Choroid plexus epithelial cell (primary cell): ENCODE data around the gene PPP5C.
A peak's percentile ranks its signal among the peaks of the same experiment; 100 is the strongest.
"Not testable (repeated sequence)": the region's sequence is repeated elsewhere in the genome, so short reads cannot be mapped to it uniquely, and the experiment has no call there.

ENCODE experiments used
- DNase-seq: peaks from one replicate; pipeline ENCODE4 v3.0.0-alpha.2; 2010; ENCODE audit warnings: low read depth
- H3K4me3 ChIP-seq: 2 replicates; pipeline ENCODE4 v1.5.1; 2011; ENCODE audit warnings: low read depth, mild to moderate bottlenecking, control low read depth, low read length, moderate library complexity
- TF ChIP-seq, protein P1 (sequence below): conservative IDR thresholded peaks from 2 replicates; pipeline ENCODE4 v1.5.1; 2011; ENCODE audit warnings: low read depth, mild to moderate bottlenecking, control low read depth, inconsistent platforms, low read length, moderate library complexity

Gene PPP5C

DNA sequence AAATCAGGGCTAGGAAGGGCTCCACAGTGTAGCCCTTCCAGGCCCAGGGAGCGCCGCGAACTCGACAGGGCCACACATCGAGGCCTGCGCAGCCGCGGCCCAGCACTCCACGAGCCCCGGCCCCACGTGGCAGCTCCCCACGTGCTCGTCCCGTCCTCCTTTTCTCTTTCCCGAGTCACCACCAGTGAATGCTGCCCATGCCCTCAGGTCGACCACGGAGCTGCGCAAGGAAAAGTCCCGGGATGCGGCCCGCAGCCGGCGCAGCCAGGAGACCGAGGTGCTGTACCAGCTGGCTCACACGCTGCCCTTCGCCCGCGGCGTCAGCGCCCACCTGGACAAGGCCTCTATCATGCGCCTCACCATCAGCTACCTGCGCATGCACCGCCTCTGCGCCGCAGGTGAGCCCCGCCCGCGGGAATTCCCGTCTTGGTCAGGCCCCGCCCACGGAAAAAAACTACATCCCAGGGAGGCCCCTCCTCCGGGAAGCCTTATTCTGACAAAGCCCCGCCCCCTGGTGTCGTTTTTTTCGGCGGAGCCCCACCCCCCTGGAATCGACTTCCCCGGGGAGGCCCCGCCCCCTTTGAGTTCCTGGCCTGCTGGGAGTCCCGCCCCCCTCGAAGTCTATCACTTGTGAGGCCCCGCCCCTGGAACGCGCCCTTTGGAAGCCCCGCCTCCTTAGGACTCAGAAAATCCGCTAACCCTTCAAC is 43.0 kb upstream of the PPP5C start:
- peak overlapping the region; percentile 32 for H3K4me3 ChIP-seq
- TF ChIP-seq, protein P1, sequence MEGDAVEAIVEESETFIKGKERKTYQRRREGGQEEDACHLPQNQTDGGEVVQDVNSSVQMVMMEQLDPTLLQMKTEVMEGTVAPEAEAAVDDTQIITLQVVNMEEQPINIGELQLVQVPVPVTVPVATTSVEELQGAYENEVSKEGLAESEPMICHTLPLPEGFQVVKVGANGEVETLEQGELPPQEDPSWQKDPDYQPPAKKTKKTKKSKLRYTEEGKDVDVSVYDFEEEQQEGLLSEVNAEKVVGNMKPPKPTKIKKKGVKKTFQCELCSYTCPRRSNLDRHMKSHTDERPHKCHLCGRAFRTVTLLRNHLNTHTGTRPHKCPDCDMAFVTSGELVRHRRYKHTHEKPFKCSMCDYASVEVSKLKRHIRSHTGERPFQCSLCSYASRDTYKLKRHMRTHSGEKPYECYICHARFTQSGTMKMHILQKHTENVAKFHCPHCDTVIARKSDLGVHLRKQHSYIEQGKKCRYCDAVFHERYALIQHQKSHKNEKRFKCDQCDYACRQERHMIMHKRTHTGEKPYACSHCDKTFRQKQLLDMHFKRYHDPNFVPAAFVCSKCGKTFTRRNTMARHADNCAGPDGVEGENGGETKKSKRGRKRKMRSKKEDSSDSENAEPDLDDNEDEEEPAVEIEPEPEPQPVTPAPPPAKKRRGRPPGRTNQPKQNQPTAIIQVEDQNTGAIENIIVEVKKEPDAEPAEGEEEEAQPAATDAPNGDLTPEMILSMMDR, result no peak
- DNase-seq, result peak; percentile 84

DNA sequence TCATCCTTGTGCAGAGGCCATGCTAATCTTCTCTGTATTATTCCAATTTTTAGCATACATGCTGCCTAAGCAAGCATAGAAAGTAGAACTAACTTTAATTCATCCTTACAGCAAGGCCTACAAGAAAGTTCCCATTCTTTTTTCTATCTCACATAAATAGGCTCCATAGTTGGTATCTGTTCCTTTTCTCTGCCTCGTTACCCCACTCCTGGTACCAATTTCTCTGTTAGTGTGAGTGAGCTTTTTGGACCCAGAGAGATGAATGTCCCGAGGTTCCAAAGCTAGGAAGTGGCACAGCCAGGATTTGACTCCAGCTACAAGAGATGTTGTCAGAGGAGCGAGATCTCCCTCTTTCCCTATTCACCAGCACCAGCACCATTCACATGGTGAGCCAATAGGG is 40.4 kb upstream of the PPP5C start:
- DNase-seq, result no peak
- no peak overlapping the region for H3K4me3 ChIP-seq
- TF ChIP-seq, protein P1, result no peak

DNA sequence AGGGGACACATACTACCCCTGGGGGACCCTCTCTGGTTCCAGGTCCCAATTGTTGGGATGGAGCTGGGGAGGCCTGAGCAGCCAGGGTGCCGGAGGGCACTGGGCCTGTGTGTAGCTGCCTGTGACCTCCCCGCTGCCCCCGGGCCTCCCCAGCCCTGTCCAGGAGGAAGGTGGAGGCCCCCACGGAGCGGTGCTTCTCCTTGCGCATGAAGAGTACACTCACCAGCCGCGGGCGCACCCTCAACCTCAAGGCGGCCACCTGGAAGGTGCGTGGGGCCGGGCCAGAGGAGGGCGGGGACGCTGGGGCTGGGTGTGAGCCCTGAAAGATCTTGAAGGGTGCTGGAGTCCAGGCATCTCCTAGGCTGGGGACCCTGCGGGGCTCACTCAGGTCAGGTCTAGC is 38.4 kb upstream of the PPP5C start:
- DNase-seq, result no peak
- H3K4me3 ChIP-seq, result no peak overlapping the region
- TF ChIP-seq, protein P1, result no peak

- TF ChIP-seq, protein P1, result no peak
- H3K4me3 ChIP-seq, result no peak overlapping the region
Observed at GRCh38 chr19:46309056-46309455, 37.8 kb upstream of the PPP5C start.

GRCh38 chr19:46311444-46311843 is 35.4 kb upstream of the PPP5C start:
- no peak overlapping the region for H3K4me3 ChIP-seq
- no peak for DNase-seq
- TF ChIP-seq, protein P1, result no peak

More at GRCh38 chr19:46309056-46309455, 37.8 kb upstream of the PPP5C start:
- no peak for DNase-seq

DNA sequence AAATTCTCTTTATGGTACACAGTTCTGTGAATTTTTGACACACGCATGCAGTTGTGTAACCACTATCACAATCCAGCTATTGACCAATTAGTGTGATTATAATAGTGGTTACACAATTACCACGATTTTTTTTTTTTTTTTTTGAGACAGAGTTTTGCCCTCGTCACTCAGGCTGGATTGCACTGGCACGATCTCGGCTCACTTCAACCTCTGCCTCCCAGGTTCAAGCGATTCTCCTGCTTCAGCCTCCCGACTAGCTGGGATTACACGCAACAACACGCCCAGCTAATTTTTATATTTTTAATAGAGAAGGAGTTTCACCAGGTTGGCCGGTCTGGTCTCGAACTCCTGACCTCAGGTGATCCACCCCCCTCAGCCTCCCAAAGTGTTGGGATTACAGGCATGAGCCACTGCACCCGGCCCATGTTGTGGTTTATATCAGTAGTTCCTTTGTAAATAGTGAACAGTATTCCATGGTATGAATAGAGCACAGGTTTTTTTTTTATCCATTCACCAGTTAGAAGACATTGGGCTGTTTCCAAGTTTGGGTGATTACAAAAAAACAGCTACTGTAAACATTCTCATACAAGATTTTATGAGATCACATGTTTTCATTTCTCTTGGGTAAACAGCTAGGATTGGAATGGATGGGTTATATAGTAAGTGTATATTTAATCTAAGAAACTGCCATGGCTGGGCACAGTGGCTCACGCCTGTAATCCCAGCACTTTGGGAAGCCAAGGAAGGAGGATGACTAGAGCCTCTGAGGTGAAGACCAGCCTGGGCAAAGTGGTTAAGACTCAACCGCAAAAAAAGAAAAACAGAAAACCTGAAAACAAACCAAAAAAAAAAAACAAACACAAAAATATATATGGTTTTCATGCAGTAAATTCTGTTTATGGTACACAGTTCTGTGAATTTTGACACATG is 33.1 kb upstream of the PPP5C start:
- peak; percentile 32 for DNase-seq
- not testable (repeated sequence) for H3K4me3 ChIP-seq

DNA sequence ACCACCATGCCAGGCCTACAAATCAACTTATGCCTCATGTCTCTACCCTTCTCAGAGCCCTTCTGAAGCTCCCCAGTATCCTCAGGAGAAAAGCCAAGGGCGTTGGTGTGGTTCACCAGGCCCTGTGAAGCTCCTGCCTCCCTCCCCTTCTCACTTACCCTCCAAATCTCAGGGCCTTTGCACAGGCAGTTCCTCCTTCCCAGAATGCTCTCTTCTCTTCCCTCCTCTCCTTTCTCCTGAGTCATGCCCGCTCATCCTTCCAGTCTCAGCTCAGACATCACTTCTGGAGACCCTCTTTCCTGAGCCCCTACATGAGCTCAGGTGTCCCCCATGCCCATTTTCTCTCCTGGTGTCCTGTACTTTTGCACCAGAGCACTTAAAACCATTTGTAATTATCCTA is 29.5 kb upstream of the PPP5C start:
- TF ChIP-seq, protein P1, result no peak
- H3K4me3 ChIP-seq, result no peak overlapping the region

More for the DNA sequence above, 29.5 kb upstream of the PPP5C start:
- DNase-seq, result no peak
